ENCODE measurements around the gene TP53TG3C.
"Not testable (repeated sequence)": the region's sequence is repeated elsewhere in the genome, so short reads cannot be mapped to it uniquely, and the experiment has no call there.

DNA sequence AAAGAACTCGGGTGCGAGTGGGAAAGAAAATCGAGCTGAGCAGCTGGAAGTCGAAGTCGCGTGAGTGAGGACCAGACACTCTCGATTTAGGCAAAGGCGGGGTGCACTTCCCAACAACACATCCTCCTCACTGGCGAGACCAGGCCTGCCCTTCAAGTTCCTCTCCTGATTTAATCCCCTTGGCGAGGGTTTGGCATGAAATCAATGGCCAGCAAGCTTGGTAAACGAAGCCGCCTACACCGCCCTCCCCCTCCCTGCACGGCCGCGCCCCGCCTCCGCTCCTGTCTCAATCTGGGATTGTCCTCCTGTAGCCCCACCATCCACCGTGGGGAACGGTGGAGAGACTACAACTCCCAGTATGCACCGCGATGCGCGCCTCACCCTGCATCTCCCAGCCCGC, at the start of gene TP53TG3C:
- TF ChIP-seq, protein P1, sequence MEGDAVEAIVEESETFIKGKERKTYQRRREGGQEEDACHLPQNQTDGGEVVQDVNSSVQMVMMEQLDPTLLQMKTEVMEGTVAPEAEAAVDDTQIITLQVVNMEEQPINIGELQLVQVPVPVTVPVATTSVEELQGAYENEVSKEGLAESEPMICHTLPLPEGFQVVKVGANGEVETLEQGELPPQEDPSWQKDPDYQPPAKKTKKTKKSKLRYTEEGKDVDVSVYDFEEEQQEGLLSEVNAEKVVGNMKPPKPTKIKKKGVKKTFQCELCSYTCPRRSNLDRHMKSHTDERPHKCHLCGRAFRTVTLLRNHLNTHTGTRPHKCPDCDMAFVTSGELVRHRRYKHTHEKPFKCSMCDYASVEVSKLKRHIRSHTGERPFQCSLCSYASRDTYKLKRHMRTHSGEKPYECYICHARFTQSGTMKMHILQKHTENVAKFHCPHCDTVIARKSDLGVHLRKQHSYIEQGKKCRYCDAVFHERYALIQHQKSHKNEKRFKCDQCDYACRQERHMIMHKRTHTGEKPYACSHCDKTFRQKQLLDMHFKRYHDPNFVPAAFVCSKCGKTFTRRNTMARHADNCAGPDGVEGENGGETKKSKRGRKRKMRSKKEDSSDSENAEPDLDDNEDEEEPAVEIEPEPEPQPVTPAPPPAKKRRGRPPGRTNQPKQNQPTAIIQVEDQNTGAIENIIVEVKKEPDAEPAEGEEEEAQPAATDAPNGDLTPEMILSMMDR (IDR thresholded peaks at IDR 0.05) = not testable (repeated sequence)
- not testable (repeated sequence) for TF ChIP-seq POLR2A, POLR2AphosphoS5 (IDR thresholded peaks at IDR 0.05)
